Stomach smooth muscle (tissue), 2 donors: Measurements from ENCODE around the gene SUN2.
A peak's percentile ranks its signal among the peaks of the same experiment; 100 is the strongest.

Experiments used
- H3K27ac ChIP-seq: one replicate; pipeline ENCODE4 v1.7.0; 2013; ENCODE audit warnings: mild to moderate bottlenecking, low read length, inconsistent platforms
- H3K27me3 ChIP-seq, 2 donors: one replicate each; pipeline ENCODE4 v1.7.0; 2013; ENCODE audit warnings: low read length in 2 of 2; ENCODE audit not compliant: insufficient read depth in 2 of 2, control insufficient read depth in 1 of 2
- H3K36me3 ChIP-seq, 2 donors: one replicate each; pipeline ENCODE4 v1.7.0; 2013; ENCODE audit warnings: low read length in 2 of 2; ENCODE audit not compliant: control insufficient read depth in 2 of 2, insufficient read depth in 2 of 2
- H3K4me1 ChIP-seq: one replicate; pipeline ENCODE4 v1.7.0; 2013; ENCODE audit warnings: low read length; ENCODE audit not compliant: control insufficient read depth, insufficient read depth
- H3K4me3 ChIP-seq, 2 donors: one replicate each; pipeline ENCODE4 v1.7.0; 2013; ENCODE audit warnings: low read length in 2 of 2
- H3K9ac ChIP-seq, 2 donors: one replicate each; pipeline ENCODE4 v1.7.0; 2013; ENCODE audit warnings: low read length in 2 of 2, mild to moderate bottlenecking in 1 of 2
- H3K9me3 ChIP-seq, 2 donors: one replicate each; pipeline ENCODE4 v1.7.0; 2013; ENCODE audit warnings: low read length in 2 of 2; ENCODE audit not compliant: control insufficient read depth in 2 of 2
- donor health status: healthy.
- donor health status: Pancreatic carcinoma.

The SUN2 gene

GRCh38 chr22:38741576-38741975 lies 14.2 kb downstream of the SUN2 start:
- Histone ChIP-seq H3K9ac (no peak overlapping the region), H3K36me3 (peaks cover 82 to 86% of the 10 kb centered on the region in 2 donors), H3K27ac (no peak overlapping the region), H3K9me3 (no peaks in the 10 kb centered on the region), H3K4me3 (no peak overlapping the region), H3K27me3 (no peaks in the 10 kb centered on the region), H3K4me1 (no peaks in the 10 kb centered on the region)

DNA sequence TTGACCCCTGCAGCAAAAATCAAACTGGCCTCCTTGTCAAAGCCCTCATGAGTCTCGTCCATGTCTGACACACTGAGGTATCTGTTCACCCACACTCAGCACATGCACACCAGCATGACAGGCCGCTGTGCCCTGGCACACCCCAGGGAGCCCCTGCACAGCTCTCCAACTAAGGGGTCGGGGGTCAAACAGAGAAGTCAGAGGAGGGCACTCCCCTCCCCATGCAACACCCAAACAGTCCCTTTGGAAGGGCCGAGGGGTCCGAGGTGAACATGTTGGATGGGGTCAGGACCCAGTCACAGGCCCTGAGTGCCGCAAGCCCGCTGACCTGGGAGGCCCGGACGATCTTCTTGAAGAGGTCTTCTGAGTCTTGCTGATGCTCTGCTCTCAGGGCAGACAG lies 14.6 kb downstream of the SUN2 start:
- H3K4me3 ChIP-seq, result no peak overlapping the region
- H3K9me3 ChIP-seq, result no peaks in the 10 kb centered on the region
- no peak overlapping the region for H3K9ac ChIP-seq
- H3K4me1 ChIP-seq, result no peaks in the 10 kb centered on the region
- H3K27ac ChIP-seq, result no peak overlapping the region
- H3K27me3 ChIP-seq, result no peaks in the 10 kb centered on the region
- H3K36me3 ChIP-seq, result peaks cover 83 to 88% of the 10 kb centered on the region in 2 donors

DNA sequence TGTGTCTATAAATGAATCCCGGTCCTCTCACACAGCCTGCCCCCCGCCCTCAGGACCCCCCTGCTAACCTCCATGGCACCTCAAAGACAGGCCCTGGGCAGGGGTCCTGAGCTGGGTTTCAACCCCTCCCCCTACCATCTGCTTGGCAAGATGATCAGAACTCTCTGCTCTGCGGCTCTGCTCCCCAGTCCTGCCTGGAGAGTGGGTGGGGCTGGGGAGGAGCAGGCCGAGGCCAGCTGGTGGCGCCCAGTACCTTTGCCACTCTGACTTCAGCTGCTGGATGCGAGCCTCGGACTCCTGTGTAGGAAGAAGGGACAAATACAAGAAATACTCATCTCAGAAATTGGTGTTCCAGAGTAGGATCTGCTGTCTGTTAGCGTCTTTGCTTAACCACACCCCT lies 15.0 kb downstream of the SUN2 start:
- Histone ChIP-seq H3K4me1 (no peaks in the 10 kb centered on the region), H3K9me3 (no peaks in the 10 kb centered on the region), H3K27ac (no peak overlapping the region), H3K27me3 (no peaks in the 10 kb centered on the region), H3K36me3 (peaks cover 83 to 87% of the 10 kb centered on the region in 2 donors), H3K9ac (no peak overlapping the region), H3K4me3 (no peak overlapping the region)

DNA sequence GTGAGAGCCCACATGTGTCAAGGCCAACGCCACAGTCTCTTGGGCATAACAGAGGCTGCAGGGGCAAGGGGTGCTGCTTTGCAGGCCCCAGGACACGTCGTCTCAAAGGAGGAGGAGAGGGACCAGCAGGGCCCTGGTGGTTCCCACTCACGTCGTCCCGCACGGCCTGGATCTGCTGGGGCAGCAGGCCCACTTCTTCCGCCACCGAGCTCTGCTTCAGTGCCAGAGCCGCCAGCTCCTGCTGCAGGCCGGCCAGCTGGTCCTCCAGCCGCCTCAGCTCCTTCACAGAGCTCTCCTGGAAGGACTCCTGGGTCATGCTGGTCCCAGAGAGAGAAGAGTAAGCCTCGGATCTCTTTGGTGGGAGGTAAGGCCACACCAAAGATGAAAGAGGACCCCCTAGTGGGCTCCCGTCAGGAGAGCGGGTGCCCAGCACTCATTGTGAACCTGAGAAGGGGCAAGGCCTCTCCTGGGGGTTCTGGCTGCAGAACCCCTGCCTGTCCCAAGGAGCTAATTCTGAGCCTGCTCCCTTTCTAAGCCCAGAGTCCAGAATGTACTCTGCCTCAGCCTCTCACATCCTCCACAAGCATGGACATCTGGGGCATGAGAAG lies 15.6 kb downstream of the SUN2 start:
- Histone ChIP-seq H3K4me1 (peaks cover 2% of the 10 kb centered on the region), H3K27ac (no peak overlapping the region), H3K27me3 (no peaks in the 10 kb centered on the region), H3K9me3 (no peaks in the 10 kb centered on the region), H3K4me3 (no peak overlapping the region), H3K36me3 (peaks cover 81 to 87% of the 10 kb centered on the region in 2 donors), H3K9ac (no peak overlapping the region)

DNA sequence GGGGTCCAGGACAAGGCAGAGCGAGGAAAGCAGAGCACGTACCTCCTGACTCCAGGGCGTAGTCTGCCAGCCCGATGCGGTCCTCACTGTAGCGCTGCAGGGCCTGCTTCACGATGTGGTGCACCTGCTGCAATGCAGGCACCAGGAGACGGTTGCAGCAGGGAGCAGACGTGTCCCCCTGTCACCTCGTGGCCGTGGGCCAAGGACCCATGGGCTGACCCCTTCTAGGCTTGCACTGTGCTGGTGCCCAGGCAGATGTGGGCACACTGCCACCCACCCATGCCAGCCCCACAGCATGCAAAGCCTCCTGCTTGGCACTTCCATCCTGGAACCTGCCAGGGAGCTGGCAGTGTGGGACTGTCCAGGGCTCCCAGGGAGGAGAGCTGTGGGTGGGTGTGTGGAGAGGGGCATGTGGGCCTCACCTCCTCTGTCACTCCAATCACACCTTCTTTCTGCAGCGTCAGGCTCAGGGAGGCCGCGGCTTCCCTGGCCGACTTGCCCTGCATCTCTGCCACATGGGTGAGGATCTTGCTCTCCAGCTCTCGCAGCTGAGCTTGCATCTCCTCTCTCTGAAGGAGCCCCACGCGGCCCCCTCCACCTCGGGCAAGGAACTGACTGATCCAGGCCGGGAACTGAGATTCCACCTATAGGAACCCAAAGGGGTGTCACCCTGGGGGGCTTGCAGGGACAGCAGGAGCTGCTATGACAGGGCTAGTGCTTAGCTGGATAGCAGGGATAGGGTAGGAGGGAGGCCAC lies 16.3 kb downstream of the SUN2 start:
- no peak overlapping the region for H3K27ac ChIP-seq
- no peaks in the 10 kb centered on the region for H3K27me3 ChIP-seq
- no peak overlapping the region for H3K4me3 ChIP-seq
- H3K9ac ChIP-seq, result no peak overlapping the region
- H3K36me3 ChIP-seq, result peaks cover 80 to 82% of the 10 kb centered on the region in 2 donors
- no peaks in the 10 kb centered on the region for H3K9me3 ChIP-seq
- peaks cover 9% of the 10 kb centered on the region for H3K4me1 ChIP-seq

GRCh38 chr22:38738475-38739070 lies 17.2 kb downstream of the SUN2 start:
- H3K27ac ChIP-seq, result peak overlapping the region; percentile 24
- H3K9ac ChIP-seq, result peak overlapping the region in 1 of 2 donors; percentile 13
- H3K4me1 ChIP-seq, result peaks cover 18% of the 10 kb centered on the region
- H3K9me3 ChIP-seq, result no peaks in the 10 kb centered on the region
- peaks cover 79 to 81% of the 10 kb centered on the region in 2 donors for H3K36me3 ChIP-seq
- no peaks in the 10 kb centered on the region for H3K27me3 ChIP-seq
- no peak overlapping the region for H3K4me3 ChIP-seq

- no peak overlapping the region for H3K9ac ChIP-seq
- H3K36me3 ChIP-seq, result peaks cover 71 to 73% of the 10 kb centered on the region in 2 donors
- H3K4me3 ChIP-seq, result no peak overlapping the region
- peaks cover 29% of the 10 kb centered on the region for H3K4me1 ChIP-seq
- H3K27me3 ChIP-seq, result no peaks in the 10 kb centered on the region
- H3K27ac ChIP-seq, result no peak overlapping the region
- H3K9me3 ChIP-seq, result no peaks in the 10 kb centered on the region
Measured at GRCh38 chr22:38737302-38738060, 18.3 kb downstream of the SUN2 start.

DNA sequence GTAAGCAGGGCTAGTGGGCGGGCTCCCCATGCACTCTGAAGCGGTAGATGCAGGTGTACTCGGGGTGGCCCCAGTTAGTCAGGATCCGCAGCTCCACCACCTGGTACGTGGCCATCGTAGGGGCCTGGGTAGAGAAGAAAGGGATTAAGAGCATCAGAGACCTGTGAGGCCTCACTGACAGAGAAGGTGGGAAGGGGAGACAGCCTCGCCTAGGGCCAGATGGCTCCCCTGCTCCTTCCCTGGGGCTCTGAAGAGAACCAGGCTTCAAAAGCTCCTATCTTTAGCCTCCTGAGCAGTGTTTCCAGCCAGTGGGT lies 19.6 kb downstream of the SUN2 start:
- Histone ChIP-seq H3K4me3 (no peak overlapping the region), H3K36me3 (peaks cover 62 to 66% of the 10 kb centered on the region in 2 donors), H3K9ac (no peak overlapping the region), H3K9me3 (no peaks in the 10 kb centered on the region), H3K4me1 (peaks cover 41% of the 10 kb centered on the region), H3K27ac (peak overlapping the region; percentile 87), H3K27me3 (no peaks in the 10 kb centered on the region)

DNA sequence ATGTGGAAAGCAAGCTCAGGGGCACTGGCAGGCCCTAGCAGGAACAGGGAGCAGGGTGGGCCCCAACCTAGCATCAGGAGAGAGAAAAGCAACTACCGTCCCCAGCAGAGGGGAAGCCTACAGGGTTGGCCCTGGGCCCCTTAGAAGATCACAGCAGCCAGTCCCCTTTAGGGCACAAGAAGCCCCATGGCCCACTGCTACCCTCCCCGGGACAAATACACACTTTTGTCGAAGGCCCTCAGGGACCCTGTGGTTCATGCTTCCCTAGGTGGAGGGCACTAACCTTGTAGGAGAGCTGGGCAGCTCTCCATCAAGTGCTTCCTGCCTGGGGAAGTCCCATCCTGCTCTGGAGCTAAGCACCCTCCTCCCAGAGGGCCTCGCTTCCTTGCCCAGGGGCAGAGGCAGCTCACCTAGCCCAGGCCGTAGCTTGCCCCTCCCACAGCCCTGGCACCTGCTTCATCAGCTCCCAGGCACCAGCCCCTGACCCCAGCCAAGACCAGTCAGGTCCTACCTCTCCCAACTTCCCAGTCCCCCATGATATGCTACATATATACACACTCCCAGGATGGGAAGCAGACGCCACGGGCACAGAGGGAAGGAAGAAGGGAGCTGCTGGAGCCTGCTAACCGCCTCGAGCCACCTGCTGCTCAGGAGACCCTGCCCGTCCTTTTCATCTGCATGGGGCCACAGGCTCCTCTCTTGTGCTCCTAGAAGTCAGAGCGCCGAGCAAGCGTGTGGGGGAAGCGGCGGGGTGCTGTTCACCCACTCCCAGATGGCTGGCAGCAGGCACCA lies 20.1 kb downstream of the SUN2 start:
- Histone ChIP-seq H3K4me3 (no peak overlapping the region), H3K27ac (peak overlapping the region; percentile 87), H3K9me3 (no peaks in the 10 kb centered on the region), H3K36me3 (peaks cover 63 to 64% of the 10 kb centered on the region in 2 donors), H3K4me1 (peaks cover 41% of the 10 kb centered on the region), H3K9ac (no peak overlapping the region), H3K27me3 (no peaks in the 10 kb centered on the region)

- H3K27ac ChIP-seq, result peak overlapping the region; percentile 87
- H3K27me3 ChIP-seq, result no peaks in the 10 kb centered on the region
- no peaks in the 10 kb centered on the region for H3K9me3 ChIP-seq
- peaks cover 64 to 67% of the 10 kb centered on the region in 2 donors for H3K36me3 ChIP-seq
- no peak overlapping the region for H3K9ac ChIP-seq
- H3K4me1 ChIP-seq, result peaks cover 41% of the 10 kb centered on the region
- H3K4me3 ChIP-seq, result no peak overlapping the region
Measured at GRCh38 chr22:38735126-38735464, 20.7 kb downstream of the SUN2 start.
